ENCODE results near the gene GNGT2. TPM values are rescaled to one million over a fixed set of nuclear protein-coding genes. Genes with fewer than 3 reads are reported as not detected.

GNGT2 gene
- total and polyA plus RNA-seq, 2 experiments from 2014 or later = 0.42 to 1.5 TPM

DNA sequence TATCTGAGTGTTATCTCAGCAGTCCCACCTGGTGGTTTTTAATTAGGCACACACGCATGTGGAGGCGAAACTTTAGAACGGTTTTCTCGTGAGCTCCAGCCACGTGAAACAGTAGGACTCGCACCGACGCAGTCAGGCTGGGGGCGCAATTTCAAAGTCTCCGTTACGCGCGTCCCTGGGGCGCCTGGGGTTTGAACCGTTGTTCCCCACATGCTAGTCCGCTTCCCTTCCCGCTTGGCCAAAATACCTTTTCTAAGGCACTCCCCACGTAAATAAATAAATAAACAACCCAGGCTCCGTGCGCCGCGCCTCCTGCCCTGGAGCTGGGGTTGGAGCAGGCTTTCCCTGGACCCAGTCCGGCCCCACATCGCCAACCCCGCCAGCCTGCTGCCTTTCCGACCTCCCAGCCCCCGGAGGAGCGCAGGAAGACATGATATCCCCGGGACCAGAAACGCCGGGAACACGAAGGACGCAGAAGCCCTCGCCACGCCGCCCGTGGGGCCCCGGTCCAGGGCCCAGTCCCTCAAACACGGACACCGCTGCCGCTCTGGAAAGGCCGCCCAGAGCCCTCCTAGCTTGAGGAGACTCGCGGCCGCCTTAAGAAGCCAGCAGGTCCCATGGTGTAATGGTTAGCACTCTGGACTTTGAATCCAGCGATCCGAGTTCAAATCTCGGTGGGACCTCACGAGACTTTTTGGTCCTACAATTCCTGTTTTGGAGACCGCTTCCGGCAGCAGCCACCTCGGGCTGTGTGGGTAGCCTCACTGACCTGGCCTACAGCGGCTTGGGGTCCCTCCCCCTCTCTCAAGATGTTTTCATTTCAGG, 18.2 kb downstream of the GNGT2 start:
- DNase-seq (ENCODE audit: low spot score) (peak; percentile 89), ATAC-seq (peak; percentile 64)
- Mint-ChIP-seq H3K36me3 (ENCODE audit: low read depth) (peaks cover 5% of the 10 kb centered on the region; the same call in 2 of the 3 replicates), H3K27ac (peak overlapping the region; percentile 97), H3K9me3 (peaks cover 9% of the 10 kb centered on the region; the same call in 2 of the 3 replicates), H3K4me1 (peaks cover 12% of the 10 kb centered on the region; the same call in 2 of the 3 replicates), H3K4me3 (peak overlapping the region; percentile 94), H3K27me3 (ENCODE audit: insufficient read depth, low read depth, poor library complexity) (peaks cover 30% of the 10 kb centered on the region)
- peak overlapping the region; percentile 91 for H3K27ac ChIP-seq (ENCODE audit: low read depth)
- H3F3A ChIP-seq (replicated peaks; ENCODE audit: low read depth) = peaks cover 5% of the 10 kb centered on the region; the same call in 1 of the 2 replicates
- H3K9me2 ChIP-seq (ENCODE audit: insufficient read depth) = no peaks in the 10 kb centered on the region
- no peaks in the 10 kb centered on the region for H3K27me3 ChIP-seq (ENCODE audit: insufficient read depth)
- H3K4me3 ChIP-seq = peak overlapping the region; percentile 94
- no peaks in the 10 kb centered on the region for H4K20me1 ChIP-seq (replicated peaks; ENCODE audit: insufficient read depth)
- peaks cover 9% of the 10 kb centered on the region; the same call in 1 of the 2 replicates for H3K4me1 ChIP-seq (ENCODE audit: insufficient read depth)
- TF ChIP-seq, protein P1, sequence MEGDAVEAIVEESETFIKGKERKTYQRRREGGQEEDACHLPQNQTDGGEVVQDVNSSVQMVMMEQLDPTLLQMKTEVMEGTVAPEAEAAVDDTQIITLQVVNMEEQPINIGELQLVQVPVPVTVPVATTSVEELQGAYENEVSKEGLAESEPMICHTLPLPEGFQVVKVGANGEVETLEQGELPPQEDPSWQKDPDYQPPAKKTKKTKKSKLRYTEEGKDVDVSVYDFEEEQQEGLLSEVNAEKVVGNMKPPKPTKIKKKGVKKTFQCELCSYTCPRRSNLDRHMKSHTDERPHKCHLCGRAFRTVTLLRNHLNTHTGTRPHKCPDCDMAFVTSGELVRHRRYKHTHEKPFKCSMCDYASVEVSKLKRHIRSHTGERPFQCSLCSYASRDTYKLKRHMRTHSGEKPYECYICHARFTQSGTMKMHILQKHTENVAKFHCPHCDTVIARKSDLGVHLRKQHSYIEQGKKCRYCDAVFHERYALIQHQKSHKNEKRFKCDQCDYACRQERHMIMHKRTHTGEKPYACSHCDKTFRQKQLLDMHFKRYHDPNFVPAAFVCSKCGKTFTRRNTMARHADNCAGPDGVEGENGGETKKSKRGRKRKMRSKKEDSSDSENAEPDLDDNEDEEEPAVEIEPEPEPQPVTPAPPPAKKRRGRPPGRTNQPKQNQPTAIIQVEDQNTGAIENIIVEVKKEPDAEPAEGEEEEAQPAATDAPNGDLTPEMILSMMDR (conservative IDR thresholded peaks at IDR 0.05; ENCODE audit: low read depth in 2 of 2) = peak; percentile 29 to 52
- TF ChIP-seq JUNB (IDR thresholded peaks at IDR 0.05; ENCODE audit: unreplicated experiment) = no peak
- peak; percentile 51; the same call in 1 of the 2 replicates for TF ChIP-seq POLR2AphosphoS5 (IDR thresholded peaks at IDR 0.05; ENCODE audit: low read depth)
- TF ChIP-seq ZNF114 (CRISPR knock-in tag; IDR thresholded peaks at IDR 0.05) = no peak
- TF ChIP-seq EZH2 (IDR thresholded peaks at IDR 0.05; ENCODE audit: low read depth, unreplicated experiment) = no peak
- TF ChIP-seq, protein P2, sequence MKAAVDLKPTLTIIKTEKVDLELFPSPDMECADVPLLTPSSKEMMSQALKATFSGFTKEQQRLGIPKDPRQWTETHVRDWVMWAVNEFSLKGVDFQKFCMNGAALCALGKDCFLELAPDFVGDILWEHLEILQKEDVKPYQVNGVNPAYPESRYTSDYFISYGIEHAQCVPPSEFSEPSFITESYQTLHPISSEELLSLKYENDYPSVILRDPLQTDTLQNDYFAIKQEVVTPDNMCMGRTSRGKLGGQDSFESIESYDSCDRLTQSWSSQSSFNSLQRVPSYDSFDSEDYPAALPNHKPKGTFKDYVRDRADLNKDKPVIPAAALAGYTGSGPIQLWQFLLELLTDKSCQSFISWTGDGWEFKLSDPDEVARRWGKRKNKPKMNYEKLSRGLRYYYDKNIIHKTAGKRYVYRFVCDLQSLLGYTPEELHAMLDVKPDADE (IDR thresholded peaks at IDR 0.05) = peak; percentile 63; the same call in 1 of the 2 replicates
- TF ChIP-seq, protein P3, sequence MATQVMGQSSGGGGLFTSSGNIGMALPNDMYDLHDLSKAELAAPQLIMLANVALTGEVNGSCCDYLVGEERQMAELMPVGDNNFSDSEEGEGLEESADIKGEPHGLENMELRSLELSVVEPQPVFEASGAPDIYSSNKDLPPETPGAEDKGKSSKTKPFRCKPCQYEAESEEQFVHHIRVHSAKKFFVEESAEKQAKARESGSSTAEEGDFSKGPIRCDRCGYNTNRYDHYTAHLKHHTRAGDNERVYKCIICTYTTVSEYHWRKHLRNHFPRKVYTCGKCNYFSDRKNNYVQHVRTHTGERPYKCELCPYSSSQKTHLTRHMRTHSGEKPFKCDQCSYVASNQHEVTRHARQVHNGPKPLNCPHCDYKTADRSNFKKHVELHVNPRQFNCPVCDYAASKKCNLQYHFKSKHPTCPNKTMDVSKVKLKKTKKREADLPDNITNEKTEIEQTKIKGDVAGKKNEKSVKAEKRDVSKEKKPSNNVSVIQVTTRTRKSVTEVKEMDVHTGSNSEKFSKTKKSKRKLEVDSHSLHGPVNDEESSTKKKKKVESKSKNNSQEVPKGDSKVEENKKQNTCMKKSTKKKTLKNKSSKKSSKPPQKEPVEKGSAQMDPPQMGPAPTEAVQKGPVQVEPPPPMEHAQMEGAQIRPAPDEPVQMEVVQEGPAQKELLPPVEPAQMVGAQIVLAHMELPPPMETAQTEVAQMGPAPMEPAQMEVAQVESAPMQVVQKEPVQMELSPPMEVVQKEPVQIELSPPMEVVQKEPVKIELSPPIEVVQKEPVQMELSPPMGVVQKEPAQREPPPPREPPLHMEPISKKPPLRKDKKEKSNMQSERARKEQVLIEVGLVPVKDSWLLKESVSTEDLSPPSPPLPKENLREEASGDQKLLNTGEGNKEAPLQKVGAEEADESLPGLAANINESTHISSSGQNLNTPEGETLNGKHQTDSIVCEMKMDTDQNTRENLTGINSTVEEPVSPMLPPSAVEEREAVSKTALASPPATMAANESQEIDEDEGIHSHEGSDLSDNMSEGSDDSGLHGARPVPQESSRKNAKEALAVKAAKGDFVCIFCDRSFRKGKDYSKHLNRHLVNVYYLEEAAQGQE (IDR thresholded peaks at IDR 0.05; ENCODE audit: unreplicated experiment) = no peak
- TF ChIP-seq NANOG (IDR thresholded peaks at IDR 0.05; ENCODE audit: borderline replicate concordance) = 0 out of 2 replicates have a peak, but pooled peaks have one; percentile 30
- no peak for TF ChIP-seq STAT1 (IDR thresholded peaks at IDR 0.05; ENCODE audit: unreplicated experiment)
- TF ChIP-seq CREB1 (CRISPR knock-in tag; IDR thresholded peaks at IDR 0.05; ENCODE audit: low read depth) = 0 out of 2 replicates have a peak, but pooled peaks have one; percentile 22
- TF ChIP-seq, protein P4, sequence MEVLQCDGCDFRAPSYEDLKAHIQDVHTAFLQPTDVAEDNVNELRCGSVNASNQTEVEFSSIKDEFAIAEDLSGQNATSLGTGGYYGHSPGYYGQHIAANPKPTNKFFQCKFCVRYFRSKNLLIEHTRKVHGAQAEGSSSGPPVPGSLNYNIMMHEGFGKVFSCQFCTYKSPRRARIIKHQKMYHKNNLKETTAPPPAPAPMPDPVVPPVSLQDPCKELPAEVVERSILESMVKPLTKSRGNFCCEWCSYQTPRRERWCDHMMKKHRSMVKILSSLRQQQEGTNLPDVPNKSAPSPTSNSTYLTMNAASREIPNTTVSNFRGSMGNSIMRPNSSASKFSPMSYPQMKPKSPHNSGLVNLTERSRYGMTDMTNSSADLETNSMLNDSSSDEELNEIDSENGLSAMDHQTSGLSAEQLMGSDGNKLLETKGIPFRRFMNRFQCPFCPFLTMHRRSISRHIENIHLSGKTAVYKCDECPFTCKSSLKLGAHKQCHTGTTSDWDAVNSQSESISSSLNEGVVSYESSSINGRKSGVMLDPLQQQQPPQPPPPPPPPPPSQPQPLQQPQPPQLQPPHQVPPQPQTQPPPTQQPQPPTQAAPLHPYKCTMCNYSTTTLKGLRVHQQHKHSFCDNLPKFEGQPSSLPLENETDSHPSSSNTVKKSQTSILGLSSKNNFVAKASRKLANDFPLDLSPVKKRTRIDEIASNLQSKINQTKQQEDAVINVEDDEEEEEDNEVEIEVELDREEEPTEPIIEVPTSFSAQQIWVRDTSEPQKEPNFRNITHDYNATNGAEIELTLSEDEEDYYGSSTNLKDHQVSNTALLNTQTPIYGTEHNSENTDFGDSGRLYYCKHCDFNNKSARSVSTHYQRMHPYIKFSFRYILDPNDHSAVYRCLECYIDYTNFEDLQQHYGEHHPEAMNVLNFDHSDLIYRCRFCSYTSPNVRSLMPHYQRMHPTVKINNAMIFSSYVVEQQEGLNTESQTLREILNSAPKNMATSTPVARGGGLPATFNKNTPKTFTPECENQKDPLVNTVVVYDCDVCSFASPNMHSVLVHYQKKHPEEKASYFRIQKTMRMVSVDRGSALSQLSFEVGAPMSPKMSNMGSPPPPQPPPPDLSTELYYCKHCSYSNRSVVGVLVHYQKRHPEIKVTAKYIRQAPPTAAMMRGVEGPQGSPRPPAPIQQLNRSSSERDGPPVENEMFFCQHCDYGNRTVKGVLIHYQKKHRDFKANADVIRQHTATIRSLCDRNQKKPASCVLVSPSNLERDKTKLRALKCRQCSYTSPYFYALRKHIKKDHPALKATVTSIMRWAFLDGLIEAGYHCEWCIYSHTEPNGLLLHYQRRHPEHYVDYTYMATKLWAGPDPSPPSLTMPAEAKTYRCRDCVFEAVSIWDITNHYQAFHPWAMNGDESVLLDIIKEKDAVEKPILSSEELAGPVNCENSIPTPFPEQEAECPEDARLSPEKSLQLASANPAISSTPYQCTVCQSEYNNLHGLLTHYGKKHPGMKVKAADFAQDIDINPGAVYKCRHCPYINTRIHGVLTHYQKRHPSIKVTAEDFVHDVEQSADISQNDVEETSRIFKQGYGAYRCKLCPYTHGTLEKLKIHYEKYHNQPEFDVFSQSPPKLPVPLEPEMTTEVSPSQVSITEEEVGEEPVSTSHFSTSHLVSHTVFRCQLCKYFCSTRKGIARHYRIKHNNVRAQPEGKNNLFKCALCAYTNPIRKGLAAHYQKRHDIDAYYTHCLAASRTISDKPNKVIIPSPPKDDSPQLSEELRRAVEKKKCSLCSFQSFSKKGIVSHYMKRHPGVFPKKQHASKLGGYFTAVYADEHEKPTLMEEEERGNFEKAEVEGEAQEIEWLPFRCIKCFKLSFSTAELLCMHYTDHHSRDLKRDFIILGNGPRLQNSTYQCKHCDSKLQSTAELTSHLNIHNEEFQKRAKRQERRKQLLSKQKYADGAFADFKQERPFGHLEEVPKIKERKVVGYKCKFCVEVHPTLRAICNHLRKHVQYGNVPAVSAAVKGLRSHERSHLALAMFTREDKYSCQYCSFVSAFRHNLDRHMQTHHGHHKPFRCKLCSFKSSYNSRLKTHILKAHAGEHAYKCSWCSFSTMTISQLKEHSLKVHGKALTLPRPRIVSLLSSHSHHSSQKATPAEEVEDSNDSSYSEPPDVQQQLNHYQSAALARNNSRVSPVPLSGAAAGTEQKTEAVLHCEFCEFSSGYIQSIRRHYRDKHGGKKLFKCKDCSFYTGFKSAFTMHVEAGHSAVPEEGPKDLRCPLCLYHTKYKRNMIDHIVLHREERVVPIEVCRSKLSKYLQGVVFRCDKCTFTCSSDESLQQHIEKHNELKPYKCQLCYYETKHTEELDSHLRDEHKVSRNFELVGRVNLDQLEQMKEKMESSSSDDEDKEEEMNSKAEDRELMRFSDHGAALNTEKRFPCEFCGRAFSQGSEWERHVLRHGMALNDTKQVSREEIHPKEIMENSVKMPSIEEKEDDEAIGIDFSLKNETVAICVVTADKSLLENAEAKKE (CRISPR knock-in tag; IDR thresholded peaks at IDR 0.05) = no peak
- TF ChIP-seq ZNF331 (CRISPR knock-in tag; IDR thresholded peaks at IDR 0.05; ENCODE audit: low read depth) = no peak
- no peak for TF ChIP-seq EZH2phosphoT487 (IDR thresholded peaks at IDR 0.05; ENCODE audit: unreplicated experiment)
- H2AFZ ChIP-seq = peak overlapping the region; percentile 98
- H3K36me3 ChIP-seq (ENCODE audit: insufficient read depth) = no peaks in the 10 kb centered on the region
- peak overlapping the region; percentile 88 for H3K4me2 ChIP-seq
- H3K79me2 ChIP-seq (replicated peaks; ENCODE audit: insufficient read depth) = no peaks in the 10 kb centered on the region

Measured in GM23338 (cell line).